ENCODE measurements around the gene TRIM62.
A peak's percentile ranks its signal among the peaks of the same experiment; 100 is the strongest.

TRIM62 gene

GRCh38 chr1:33147997-33148314 lies 33.9 kb downstream of the TRIM62 start:
- peak; percentile 15 for TF ChIP-seq CTCF (IDR thresholded peaks at IDR 0.05; ENCODE audit: insufficient read depth, low read length, poor library complexity, severe bottlenecking)
- TF ChIP-seq EZH2phosphoT487 (conservative IDR thresholded peaks at IDR 0.05; ENCODE audit: low read length) = no peak
- Histone ChIP-seq H3K4me2 (ENCODE audit: low read depth, low read length, poor library complexity, severe bottlenecking) (no peak overlapping the region), H3K27ac (ENCODE audit: low read depth, low read length) (no peak overlapping the region), H3K36me3 (ENCODE audit: low read length) (no peaks in the 10 kb centered on the region), H3F3A (ENCODE audit: insufficient read depth) (no peaks in the 10 kb centered on the region), H2AFZ (ENCODE audit: low read depth, low read length, severe bottlenecking) (no peak overlapping the region), H3K9ac (ENCODE audit: low read length) (no peak overlapping the region), H3K79me2 (ENCODE audit: insufficient read depth, low read length) (no peaks in the 10 kb centered on the region), H4K20me1 (ENCODE audit: low read depth, low read length) (no peaks in the 10 kb centered on the region), H3K27me3 (ENCODE audit: low read length) (no peaks in the 10 kb centered on the region), H3K9me2 (replicated peaks; ENCODE audit: insufficient read depth, low read length) (no peaks in the 10 kb centered on the region), H3K4me3 (ENCODE audit: insufficient read depth, low read length, poor library complexity, severe bottlenecking) (no peak overlapping the region), H3K9me3 (ENCODE audit: insufficient read depth, low read length) (no peaks in the 10 kb centered on the region)

GRCh38 chr1:33147275-33147996 lies 34.4 kb downstream of the TRIM62 start:
- Histone ChIP-seq H3F3A (ENCODE audit: insufficient read depth) (no peaks in the 10 kb centered on the region), H3K4me3 (ENCODE audit: insufficient read depth, low read length, poor library complexity, severe bottlenecking) (no peak overlapping the region), H3K9ac (ENCODE audit: low read length) (no peak overlapping the region), H3K27ac (ENCODE audit: low read depth, low read length) (no peak overlapping the region), H4K20me1 (ENCODE audit: low read depth, low read length) (no peaks in the 10 kb centered on the region), H2AFZ (ENCODE audit: low read depth, low read length, severe bottlenecking) (no peak overlapping the region), H3K27me3 (ENCODE audit: low read length) (no peaks in the 10 kb centered on the region), H3K4me2 (ENCODE audit: low read depth, low read length, poor library complexity, severe bottlenecking) (no peak overlapping the region), H3K9me2 (replicated peaks; ENCODE audit: insufficient read depth, low read length) (no peaks in the 10 kb centered on the region), H3K79me2 (ENCODE audit: insufficient read depth, low read length) (no peaks in the 10 kb centered on the region), H3K9me3 (ENCODE audit: insufficient read depth, low read length) (no peaks in the 10 kb centered on the region), H3K36me3 (ENCODE audit: low read length) (no peaks in the 10 kb centered on the region)
- no peak for TF ChIP-seq CTCF (IDR thresholded peaks at IDR 0.05; ENCODE audit: insufficient read depth, low read length, poor library complexity, severe bottlenecking)
- no peak for TF ChIP-seq EZH2phosphoT487 (conservative IDR thresholded peaks at IDR 0.05; ENCODE audit: low read length)

GRCh38 chr1:33146003-33146402 lies 35.8 kb downstream of the TRIM62 start:
- no peak overlapping the region for H3K4me2 ChIP-seq (ENCODE audit: low read depth, low read length, poor library complexity, severe bottlenecking)
- TF ChIP-seq CTCF (IDR thresholded peaks at IDR 0.05; ENCODE audit: insufficient read depth, low read length, poor library complexity, severe bottlenecking) (no peak), EZH2phosphoT487 (conservative IDR thresholded peaks at IDR 0.05; ENCODE audit: low read length) (no peak)
- H2AFZ ChIP-seq (ENCODE audit: low read depth, low read length, severe bottlenecking) = no peak overlapping the region
- H3K9ac ChIP-seq (ENCODE audit: low read length) = no peak overlapping the region
- no peaks in the 10 kb centered on the region for H4K20me1 ChIP-seq (ENCODE audit: low read depth, low read length)
- no peak overlapping the region for H3K27ac ChIP-seq (ENCODE audit: low read depth, low read length)
- no peaks in the 10 kb centered on the region for H3K79me2 ChIP-seq (ENCODE audit: insufficient read depth, low read length)
- no peaks in the 10 kb centered on the region for H3K27me3 ChIP-seq (ENCODE audit: low read length)
- H3K9me2 ChIP-seq (replicated peaks; ENCODE audit: insufficient read depth, low read length) = no peaks in the 10 kb centered on the region
- H3F3A ChIP-seq (ENCODE audit: insufficient read depth) = no peaks in the 10 kb centered on the region
- H3K4me3 ChIP-seq (ENCODE audit: insufficient read depth, low read length, poor library complexity, severe bottlenecking) = no peak overlapping the region
- H3K9me3 ChIP-seq (ENCODE audit: insufficient read depth, low read length) = no peaks in the 10 kb centered on the region
- H3K36me3 ChIP-seq (ENCODE audit: low read length) = no peaks in the 10 kb centered on the region
